Measurements from ENCODE around the gene CFD. TPM values are rescaled to one million over a fixed set of nuclear protein-coding genes. Genes with fewer than 3 reads are reported as not detected.
"Not testable (repeated sequence)": the region's sequence is repeated elsewhere in the genome, so short reads cannot be mapped to it uniquely, and the experiment has no call there.

CFD gene
- polyA plus RNA-seq, 1 experiment: 0.45 TPM

GRCh38 chr19:843836-844545, 15.5 kb upstream of the CFD start:
- DNase-seq (ENCODE audit: low read depth, low spot score): no peak
- ChIA-PET POLR2A (interaction anchor here (0.6 kb wide), 2 partner anchors 33 to 40 kb away, joined by 3 read pairs; no protein-coding TSS in a partner anchor), CTCF (no interaction called here)
- Histone ChIP-seq H3K4me3 (ENCODE audit: low read depth, low read length) (no peak overlapping the region), H3K9me3 (ENCODE audit: control insufficient read depth, insufficient read depth, low read length) (no peaks in the 10 kb centered on the region; the same call in 1 of the 2 replicates), H3K27ac (ENCODE audit: low read depth, low read length) (no peak overlapping the region), H3K27me3 (ENCODE audit: control insufficient read depth, insufficient read depth, low read length) (peaks cover 26% of the 10 kb centered on the region)
- TF ChIP-seq CTCF (IDR thresholded peaks at IDR 0.05; ENCODE audit: low read depth, low read length): no peak

- CTCF ChIA-PET: no interaction called here
- peaks cover 26% of the 10 kb centered on the region for H3K27me3 ChIP-seq (ENCODE audit: control insufficient read depth, insufficient read depth, low read length)
- POLR2A ChIA-PET: interaction anchor here (0.6 to 0.7 kb wide), 3 partner anchors 32 to 51 kb away, joined by 3 read pairs; no protein-coding TSS in a partner anchor
- TF ChIP-seq CTCF (IDR thresholded peaks at IDR 0.05; ENCODE audit: low read depth, low read length): no peak
- no peak overlapping the region for H3K27ac ChIP-seq (ENCODE audit: low read depth, low read length)
- H3K4me3 ChIP-seq (ENCODE audit: low read depth, low read length): no peak overlapping the region
- DNase-seq (ENCODE audit: low read depth, low spot score): no peak
- no peaks in the 10 kb centered on the region; the same call in 1 of the 2 replicates for H3K9me3 ChIP-seq (ENCODE audit: control insufficient read depth, insufficient read depth, low read length)
Observed at GRCh38 chr19:844546-844971, 14.9 kb upstream of the CFD start.

- Histone ChIP-seq H3K9me3 (ENCODE audit: control insufficient read depth, insufficient read depth, low read length) (no peaks in the 10 kb centered on the region; the same call in 1 of the 2 replicates), H3K27me3 (ENCODE audit: control insufficient read depth, insufficient read depth, low read length) (peaks cover 26% of the 10 kb centered on the region), H3K27ac (ENCODE audit: low read depth, low read length) (no peak overlapping the region), H3K4me3 (ENCODE audit: low read depth, low read length) (no peak overlapping the region)
- ChIA-PET CTCF (interaction anchor here (1.1 kb wide), 1 partner anchor 76 kb away, joined by 5 read pairs; no protein-coding TSS in a partner anchor), POLR2A (interaction anchor here (0.6 kb wide), 1 partner anchor 44 kb away, joined by 13 read pairs; no protein-coding TSS in a partner anchor)
- no peak for TF ChIP-seq CTCF (IDR thresholded peaks at IDR 0.05; ENCODE audit: low read depth, low read length)
- DNase-seq (ENCODE audit: low read depth, low spot score): no peak
Observed at GRCh38 chr19:845707-846521, 13.6 kb upstream of the CFD start.

- no peak for TF ChIP-seq CTCF (IDR thresholded peaks at IDR 0.05; ENCODE audit: low read depth, low read length)
- CTCF ChIA-PET: interaction anchor here (0.9 kb wide), 1 partner anchor 153 kb away, joined by 3 read pairs; no protein-coding TSS in a partner anchor
- Histone ChIP-seq H3K27ac (ENCODE audit: low read depth, low read length) (no peak overlapping the region), H3K4me3 (ENCODE audit: low read depth, low read length) (no peak overlapping the region), H3K9me3 (ENCODE audit: control insufficient read depth, insufficient read depth, low read length) (no peaks in the 10 kb centered on the region; the same call in 1 of the 2 replicates), H3K27me3 (ENCODE audit: control insufficient read depth, insufficient read depth, low read length) (peaks cover 33% of the 10 kb centered on the region)
- DNase-seq (ENCODE audit: low read depth, low spot score): no peak
- POLR2A ChIA-PET: interaction anchor here (0.7 to 2.0 kb wide), 2 partner anchors 46 to 149 kb away, joined by 3 to 5 read pairs; no protein-coding TSS in a partner anchor
Observed at GRCh38 chr19:848386-848921, 11.0 kb upstream of the CFD start.

- H3K27me3 ChIP-seq (ENCODE audit: control insufficient read depth, insufficient read depth, low read length): peaks cover 28% of the 10 kb centered on the region
- not testable (repeated sequence) for DNase-seq (ENCODE audit: low read depth, low spot score); H3K4me3 ChIP-seq (ENCODE audit: low read depth, low read length); H3K9me3 ChIP-seq (ENCODE audit: control insufficient read depth, insufficient read depth, low read length); H3K27ac ChIP-seq (ENCODE audit: low read depth, low read length)
- POLR2A ChIA-PET: interaction anchor here (2.0 kb wide), 1 partner anchor 46 kb away, joined by 5 read pairs; no protein-coding TSS in a partner anchor
- CTCF ChIA-PET: interaction anchor here (0.5 to 0.9 kb wide), 2 partner anchors 9 to 152 kb away, joined by 3 to 4 read pairs; no protein-coding TSS in a partner anchor
Observed at GRCh38 chr19:849195-849594, 10.3 kb upstream of the CFD start.

Data from AG04450 (cell line).